Measurements from ENCODE around the gene FGF6.

DNA sequence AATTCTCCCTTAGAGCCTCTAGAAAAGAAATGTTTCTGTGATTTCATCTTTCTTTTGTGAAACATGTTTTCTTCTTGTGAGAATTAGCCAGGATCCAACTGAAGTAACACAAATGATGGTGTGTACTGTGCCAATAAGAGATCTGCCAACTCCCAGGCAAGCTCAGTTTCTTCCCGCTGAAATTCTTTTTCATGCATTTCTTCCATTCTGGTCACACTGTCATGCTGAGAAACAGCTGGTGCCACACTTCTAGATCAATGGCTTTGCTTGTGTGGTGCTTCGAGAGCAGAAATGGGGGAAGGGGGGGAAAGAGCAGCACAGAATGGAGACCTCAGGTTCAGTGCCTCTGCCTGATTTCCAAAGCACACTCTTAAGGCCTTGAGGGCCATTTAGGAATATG, 41.4 kb upstream of the FGF6 start:
- TF ChIP-seq, protein P1, sequence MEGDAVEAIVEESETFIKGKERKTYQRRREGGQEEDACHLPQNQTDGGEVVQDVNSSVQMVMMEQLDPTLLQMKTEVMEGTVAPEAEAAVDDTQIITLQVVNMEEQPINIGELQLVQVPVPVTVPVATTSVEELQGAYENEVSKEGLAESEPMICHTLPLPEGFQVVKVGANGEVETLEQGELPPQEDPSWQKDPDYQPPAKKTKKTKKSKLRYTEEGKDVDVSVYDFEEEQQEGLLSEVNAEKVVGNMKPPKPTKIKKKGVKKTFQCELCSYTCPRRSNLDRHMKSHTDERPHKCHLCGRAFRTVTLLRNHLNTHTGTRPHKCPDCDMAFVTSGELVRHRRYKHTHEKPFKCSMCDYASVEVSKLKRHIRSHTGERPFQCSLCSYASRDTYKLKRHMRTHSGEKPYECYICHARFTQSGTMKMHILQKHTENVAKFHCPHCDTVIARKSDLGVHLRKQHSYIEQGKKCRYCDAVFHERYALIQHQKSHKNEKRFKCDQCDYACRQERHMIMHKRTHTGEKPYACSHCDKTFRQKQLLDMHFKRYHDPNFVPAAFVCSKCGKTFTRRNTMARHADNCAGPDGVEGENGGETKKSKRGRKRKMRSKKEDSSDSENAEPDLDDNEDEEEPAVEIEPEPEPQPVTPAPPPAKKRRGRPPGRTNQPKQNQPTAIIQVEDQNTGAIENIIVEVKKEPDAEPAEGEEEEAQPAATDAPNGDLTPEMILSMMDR (optimal IDR thresholded peaks at IDR 0.05 in 1 of 3, IDR thresholded peaks at IDR 0.05 in 1 of 3, conservative IDR thresholded peaks at IDR 0.05 in 1 of 3; ENCODE audit: extremely low read depth in 1 of 3, insufficient read depth in 2 of 3, low read length in 3 of 3): no peak
- no peak for TF ChIP-seq EZH2 (IDR thresholded peaks at IDR 0.05; ENCODE audit: low read length)
